A549 (cell line): Measurements from ENCODE around the gene PPP4R3B. TPM values are rescaled to one million over a fixed set of nuclear protein-coding genes. Genes with fewer than 3 reads are reported as not detected.
A peak's percentile ranks its signal among the peaks of the same experiment; 100 is the strongest.

Experiments
- ATAC-seq, 2 experiments: fragments of 200-7000 bp in 1 of 2; fragments of >200 bp in 1 of 2; cut with Nextera tagmentation in 1 of 2; cut with Tn5 transposase in 1 of 2; 3 replicates each; pipeline versions ENCODE4 v1.8.0 to v1.9.1; 2018 to 2020; ENCODE audit warnings: mild to moderate bottlenecking in 1 of 2, moderate library complexity in 1 of 2
- CTCF ChIA-PET: fragments of 300-600 bp; sonication (Branson Sonifier 250); formaldehyde crosslinking; extraction: SDS; loops from one replicate; lab custom pipeline; 2021; ENCODE audit warnings: antibody characterized with exemption, inconsistent platforms; lab: Yijun Ruan, JAX
- POLR2A ChIA-PET: fragments of 350-600 bp; formaldehyde crosslinking; extraction: SDS; loops from one replicate; lab custom pipeline; 2021; ENCODE audit warnings: antibody characterized with exemption, inconsistent platforms; lab: Yijun Ruan, JAX
- DNase-seq, 2 experiments: peaks; one replicate each; pipeline versions ENCODE4 v3.0.0 to v3.0.0-alpha.2; 2011 to 2016; ENCODE audit warnings: low read depth in 1 of 2, low spot score in 1 of 2
- FAIRE-seq: peaks from 2 replicates; lab custom pipeline; 2011; peaks lifted over from hg19 to GRCh38; lab: Jason Lieb, UNC
- H3K27ac ChIP-seq, 2 experiments: fragments of >200 bp; sonication (Bioruptor Twin); formaldehyde crosslinking; 3 replicates each; pipeline ENCODE4 v1.5.1; 2016 to 2017
- H3K4me1 ChIP-seq: fragments of >200 bp; sonication (Bioruptor Twin); formaldehyde crosslinking; 3 replicates; pipeline ENCODE4 v1.6.1; 2016
- H3K4me2 ChIP-seq: fragments of >200 bp; sonication (Bioruptor Twin); formaldehyde crosslinking; 3 replicates; pipeline ENCODE4 v1.6.1; 2016
- H3K4me3 ChIP-seq: fragments of >200 bp; sonication (Bioruptor Twin); formaldehyde crosslinking; 3 replicates; pipeline ENCODE4 v1.5.1; 2016
- H3K9me3 ChIP-seq: fragments of >200 bp; sonication (Bioruptor Twin); formaldehyde crosslinking; 3 replicates; pipeline ENCODE4 v1.6.1; 2016
- BCL3 ChIP-seq: fragments of >200 bp; sonication (Bioruptor Twin); formaldehyde crosslinking; IDR thresholded peaks from 3 replicates; pipeline ENCODE4 v1.6.1; 2016
- CEBPB ChIP-seq, 2 experiments: fragments of >200 bp in 1 of 2; sonication (Bioruptor Twin) in 1 of 2; formaldehyde crosslinking in 1 of 2; IDR thresholded peaks; 2 replicates each; pipeline ENCODE4 v1.6.1; 2012 to 2016
- EHMT2 ChIP-seq: fragments of 200-600 bp; sonication (generic); IDR thresholded peaks from 2 replicates; pipeline ENCODE4 v1.6.1; 2016; ENCODE audit warnings: antibody characterized with exemption, low read depth, mild to moderate bottlenecking, moderate library complexity
- ESRRA ChIP-seq: fragments of 150-350 bp; IDR thresholded peaks from 2 replicates; pipeline ENCODE4 v1.6.1; 2014; ENCODE audit warnings: mild to moderate bottlenecking, low read length, borderline replicate concordance
- FOSB ChIP-seq: fragments of 250-450 bp; sonication (Bioruptor Pico); IDR thresholded peaks from 2 replicates; pipeline ENCODE4 v1.5.0; 2020; ENCODE audit warnings: mild to moderate bottlenecking, moderate library complexity
- GATA3 ChIP-seq: IDR thresholded peaks from 2 replicates; pipeline ENCODE4 v1.6.1; 2012; ENCODE audit warnings: borderline replicate concordance
- HOXB13 ChIP-seq: fragments of 250-450 bp; sonication (Bioruptor Pico); IDR thresholded peaks from 2 replicates; pipeline ENCODE4 v1.5.0; 2020; ENCODE audit warnings: low read depth, mild to moderate bottlenecking, moderate library complexity
- JUN ChIP-seq, 2 experiments: fragments of >200 bp; sonication (Bioruptor Twin); formaldehyde crosslinking; IDR thresholded peaks; 2 replicates in 1 of 2; 3 replicates in 1 of 2; pipeline ENCODE4 v1.6.1; 2016 to 2017
- KDM1A ChIP-seq: fragments of 200-600 bp; sonication (generic); IDR thresholded peaks from 2 replicates; pipeline ENCODE4 v1.6.1; 2016; ENCODE audit warnings: low read depth, mild to moderate bottlenecking
- KDM5A ChIP-seq: fragments of 200-600 bp; sonication (generic); IDR thresholded peaks from 2 replicates; pipeline ENCODE4 v1.6.1; 2016; ENCODE audit warnings: antibody characterized with exemption, mild to moderate bottlenecking
- MAX ChIP-seq: IDR thresholded peaks from 2 replicates; pipeline ENCODE4 v1.6.1; 2012
- NR3C1 ChIP-seq: fragments of >200 bp; sonication (Bioruptor Twin); formaldehyde crosslinking; IDR thresholded peaks from 3 replicates; pipeline ENCODE4 v1.6.1; 2017
- PHF8 ChIP-seq: fragments of 200-600 bp; sonication (generic); IDR thresholded peaks from 2 replicates; pipeline ENCODE4 v1.6.1; 2016; ENCODE audit warnings: low read depth, mild to moderate bottlenecking, antibody characterized with exemption, moderate library complexity, borderline replicate concordance
- POLR2AphosphoS2 ChIP-seq: conservative IDR thresholded peaks from 2 replicates; pipeline ENCODE4 v1.6.1; 2012; ENCODE audit warnings: low read length, improper control_type of control experiment, inconsistent platforms
- RFX5 ChIP-seq: fragments of 450-650 bp; IDR thresholded peaks from 2 replicates; pipeline ENCODE4 v1.7.1; 2014; ENCODE audit warnings: antibody characterized with exemption, mild to moderate bottlenecking, moderate library complexity
- TFCP2L1 ChIP-seq: fragments of 250-450 bp; sonication (Bioruptor Pico); IDR thresholded peaks from 2 replicates; pipeline ENCODE4 v1.5.0; 2021; ENCODE audit warnings: mild to moderate bottlenecking
- ZC3H11A ChIP-seq: fragments of 450-650 bp; IDR thresholded peaks from 2 replicates; pipeline ENCODE4 v1.6.1; 2014; ENCODE audit warnings: antibody characterized with exemption, mild to moderate bottlenecking
- ZNF302 ChIP-seq: fragments of 250-450 bp; sonication (Bioruptor Pico); IDR thresholded peaks from 2 replicates; pipeline ENCODE4 v1.9.0; 2021; ENCODE audit warnings: inconsistent platforms, mild to moderate bottlenecking, moderate library complexity
- ZSCAN20 ChIP-seq: fragments of 250-450 bp; sonication (Bioruptor Pico); IDR thresholded peaks from 2 replicates; pipeline ENCODE4 v1.8.0; 2022; ENCODE audit warnings: mild to moderate bottlenecking, moderate library complexity
- WGBS: methylation state at CpG from one replicate; pipeline ENCODE4 v1.1.6; 2017; ENCODE audit errors: missing lambda C conversion rate; 5-methylcytosine and 5-hydroxymethylcytosine counted together
- polyA plus RNA-seq, 4 experiments: library from polyadenylated mRNA; depleted of rRNA in 3 of 4; stranded (reverse); fragments of >200 nt; fragmentation: RNase III in 1 of 4; extraction: RNeasy Plus Mini Kit Qiagen cat#74134 plus additional on column Dnase treatment in 1 of 4; gene quantifications; 2 replicates in 3 of 4; 3 replicates in 1 of 4; pipeline ENCODE4 v1.2.3, GENCODE V29; 2011 to 2017

PPP4R3B gene
- polyA plus RNA-seq, 2 of the 4 experiments (the other 2 are of a cell fraction), result 34.6 to 70.9 TPM

- CTCF ChIA-PET, result interaction anchor here (0.7 to 2.2 kb wide), 3 partner anchors 8 to 64 kb away, joined by 3 to 6 read pairs (median 3); no protein-coding TSS in a partner anchor
Observed at GRCh38 chr2:55555977-55556376, 61.4 kb downstream of the PPP4R3B start.

GRCh38 chr2:55553321-55553720, 64.1 kb downstream of the PPP4R3B start:
- ATAC-seq (no peak), DNase-seq (no peak), FAIRE-seq (no peak)
- 94% methylated on average over 3 of the region's 3 CpGs for WGBS
- CTCF ChIA-PET, result interaction anchor here (1.4 to 1.8 kb wide), 3 partner anchors 11 to 34 kb away, joined by 3 to 5 read pairs (median 5); partner anchors contain the start of gene CFAP36
- Histone ChIP-seq H3K4me3 (no peak overlapping the region), H3K4me2 (no peak overlapping the region), H3K4me1 (peaks cover 17% of the 10 kb centered on the region; the same call in 2 of the 3 replicates), H3K9me3 (no peaks in the 10 kb centered on the region), H3K27ac (no peak overlapping the region)
- POLR2A ChIA-PET, result interaction anchor here (0.5 kb wide), 1 partner anchor 257 kb away, joined by 3 read pairs; no protein-coding TSS in a partner anchor
- TF ChIP-seq CEBPB (IDR thresholded peaks at IDR 0.05), result 0 out of 4 replicates have a peak, but pooled peaks have one; percentile 9 to 21
- no peak for TF ChIP-seq ESRRA
- TF ChIP-seq EHMT2, result no peak
- no peak for TF ChIP-seq POLR2AphosphoS2

More at GRCh38 chr2:55555977-55556376, 61.4 kb downstream of the PPP4R3B start:
- H3K27ac ChIP-seq, result no peak overlapping the region
- ATAC-seq (no peak), FAIRE-seq (peak; percentile 96)
- POLR2A ChIA-PET, result no interaction called here
- H3K9me3 ChIP-seq, result peaks cover 2% of the 10 kb centered on the region
- H3K4me2 ChIP-seq, result no peak overlapping the region
- peaks cover 8% of the 10 kb centered on the region; the same call in 2 of the 3 replicates for H3K4me1 ChIP-seq
- no peak for TF ChIP-seq HOXB13
- no peak for TF ChIP-seq FOSB (CRISPR knock-in tag)
- TF ChIP-seq RFX5, result no peak
- TF ChIP-seq PHF8, result no peak
- no peak for TF ChIP-seq KDM5A
- TF ChIP-seq ZNF302 (CRISPR knock-in tag), result no peak
- TF ChIP-seq GATA3, result no peak
- no peak for TF ChIP-seq ZC3H11A
- no peak for TF ChIP-seq MAX
- TF ChIP-seq EHMT2, result no peak
- no peak for TF ChIP-seq KDM1A
- TF ChIP-seq, all 56 proteins: peak for 0
- no peak overlapping the region for H3K4me3 ChIP-seq
- no peak for DNase-seq

- Histone ChIP-seq H3K4me1 (peaks cover 9% of the 10 kb centered on the region; the same call in 2 of the 3 replicates), H3K4me3 (no peak overlapping the region), H3K9me3 (no peaks in the 10 kb centered on the region), H3K27ac (no peak overlapping the region), H3K4me2 (0 out of 3 replicates have a peak overlapping the region, but pooled peaks have one; percentile 5)
- ATAC-seq, result no peak
- no peak for DNase-seq
- ChIA-PET POLR2A (no interaction called here), CTCF (interaction anchor here (1.4 kb wide), 1 partner anchor 18 kb away, joined by 4 read pairs; no protein-coding TSS in a partner anchor)
- peak; percentile 63 for FAIRE-seq
- TF ChIP-seq TFCP2L1 (CRISPR knock-in tag) (no peak), ESRRA (no peak), ZSCAN20 (CRISPR knock-in tag) (no peak), ZC3H11A (no peak), BCL3 (no peak), JUN (IDR thresholded peaks at IDR 0.05) (no peak), NR3C1 (no peak)
- WGBS, result 56% methylated on average over 4 of the region's 4 CpGs
Observed at GRCh38 chr2:55550368-55551102, 66.9 kb downstream of the PPP4R3B start.
